ENCODE measurements around the gene NCAN.
A peak's percentile ranks its signal among the peaks of the same experiment; 100 is the strongest.

NCAN gene

GRCh38 chr19:19192078-19192882 lies 19.5 kb upstream of the NCAN start, which contains the start of the genes BORCS8 and RFXANK:
BORCS8 (minus strand) TSS chr19:19192152; CDS start chr19:19192117, 35 bp downstream.
RFXANK (plus strand) TSS chr19:19192258; CDS start chr19:19193947, 1,689 bp downstream.
- Histone ChIP-seq H3K4me3 (peak within 1 kb of the TSS; percentile 72 to 99 (median 90)), H3K27ac (peak within 1 kb of the TSS; percentile 94 to 100 (median 99))

GRCh38 chr19:19192910-19193423 lies 18.8 kb upstream of the NCAN start:
- peak overlapping the region; percentile 72 to 99 (median 90) for H3K4me3 ChIP-seq
- H3K27ac ChIP-seq: peak overlapping the region; percentile 27 to 100 (median 99)

GRCh38 chr19:19193926-19194325 lies 17.8 kb upstream of the NCAN start:
- no peak overlapping the region for H3K4me3 ChIP-seq

GRCh38 chr19:19201697-19202630 lies 9.8 kb upstream of the NCAN start:
- Histone ChIP-seq H3K27ac (peak overlapping the region in 17 of 21 experiments; percentile 58 to 96 (median 83)), H3K4me3 (peak overlapping the region; percentile 41 to 76 (median 60))

More at GRCh38 chr19:19193926-19194325, 17.8 kb upstream of the NCAN start:
- H3K27ac ChIP-seq: peak overlapping the region in 3 of 21 experiments; percentile 8 to 98 (median 14)

- peak overlapping the region; percentile 22 to 96 (median 77) for H3K27ac ChIP-seq
- H3K4me3 ChIP-seq: peak overlapping the region; percentile 41 to 76 (median 60)
These were observed 9.1 kb upstream of the NCAN start for GRCh38 chr19:19202707-19203011.

GRCh38 chr19:19203012-19203856 lies 8.5 kb upstream of the NCAN start, which contains the start of gene NR2C2AP:
NR2C2AP (minus strand) TSS chr19:19203414; CDS start chr19:19203060, 354 bp downstream.
- peak within 1 kb of the TSS; percentile 22 to 96 (median 77) for H3K27ac ChIP-seq
- H3K4me3 ChIP-seq: peak within 1 kb of the TSS; percentile 41 to 76 (median 60)

- no peak overlapping the region for H3K4me3 ChIP-seq
These were observed 7.6 kb upstream of the NCAN start for GRCh38 chr19:19204181-19204580.

GRCh38 chr19:19205416-19206410 lies 6.0 kb upstream of the NCAN start:
- no peak overlapping the region for H3K27ac ChIP-seq
- H3K4me3 ChIP-seq: no peak overlapping the region

More at GRCh38 chr19:19204181-19204580, 7.6 kb upstream of the NCAN start:
- H3K27ac ChIP-seq: no peak overlapping the region

GRCh38 chr19:19206938-19207337 lies 4.8 kb upstream of the NCAN start:
- H3K27ac ChIP-seq: no peak overlapping the region
- no peak overlapping the region for H3K4me3 ChIP-seq

- Histone ChIP-seq H3K4me3 (no peak overlapping the region), H3K27ac (no peak overlapping the region)
These were observed 3.9 kb upstream of the NCAN start for GRCh38 chr19:19207637-19208572.

- no peak overlapping the region for H3K27ac ChIP-seq
- H3K4me3 ChIP-seq: no peak overlapping the region
These were observed 2.4 kb upstream of the NCAN start for GRCh38 chr19:19209372-19209771.

- Histone ChIP-seq H3K4me3 (no peak overlapping the region), H3K27ac (no peak overlapping the region)
These were observed 1.2 kb downstream of the NCAN start for GRCh38 chr19:19212916-19213315.

- no peak overlapping the region for H3K4me3 ChIP-seq
- no peak overlapping the region for H3K27ac ChIP-seq
These were observed 1.8 kb downstream of the NCAN start for GRCh38 chr19:19213426-19214158.

GRCh38 chr19:19214159-19214490 lies 2.4 kb downstream of the NCAN start:
- Histone ChIP-seq H3K4me3 (no peak overlapping the region), H3K27ac (no peak overlapping the region)

- Histone ChIP-seq H3K4me3 (no peak overlapping the region), H3K27ac (no peak overlapping the region)
These were observed 3.1 kb downstream of the NCAN start for GRCh38 chr19:19214892-19215291.

GRCh38 chr19:19215792-19216191 lies 4.0 kb downstream of the NCAN start:
- Histone ChIP-seq H3K4me3 (no peak overlapping the region), H3K27ac (no peak overlapping the region)

All from skin epidermis (tissue), 12 donors.